ENCODE data around the gene CAPN14.

DNA sequence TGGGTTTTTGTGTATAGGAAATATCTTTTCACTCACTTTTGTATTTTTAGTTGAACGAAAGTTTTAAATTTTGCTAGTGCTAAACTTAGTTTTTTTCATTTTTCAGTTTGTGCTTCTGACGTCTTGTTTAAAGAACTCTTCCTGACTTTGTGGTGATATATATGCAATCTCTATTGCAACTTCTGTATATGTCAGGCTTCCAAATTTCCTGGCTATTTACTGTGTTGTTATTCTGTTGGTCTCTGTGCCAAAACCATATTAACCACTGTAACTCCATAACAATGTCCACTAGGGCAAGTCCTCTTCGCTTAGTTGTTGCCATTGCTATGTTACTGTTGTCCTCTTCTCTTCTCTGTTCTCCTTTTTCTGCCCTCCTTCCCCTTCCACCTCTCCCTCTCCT is 13.4 kb upstream of the CAPN14 start:
- TF ChIP-seq, protein P1, sequence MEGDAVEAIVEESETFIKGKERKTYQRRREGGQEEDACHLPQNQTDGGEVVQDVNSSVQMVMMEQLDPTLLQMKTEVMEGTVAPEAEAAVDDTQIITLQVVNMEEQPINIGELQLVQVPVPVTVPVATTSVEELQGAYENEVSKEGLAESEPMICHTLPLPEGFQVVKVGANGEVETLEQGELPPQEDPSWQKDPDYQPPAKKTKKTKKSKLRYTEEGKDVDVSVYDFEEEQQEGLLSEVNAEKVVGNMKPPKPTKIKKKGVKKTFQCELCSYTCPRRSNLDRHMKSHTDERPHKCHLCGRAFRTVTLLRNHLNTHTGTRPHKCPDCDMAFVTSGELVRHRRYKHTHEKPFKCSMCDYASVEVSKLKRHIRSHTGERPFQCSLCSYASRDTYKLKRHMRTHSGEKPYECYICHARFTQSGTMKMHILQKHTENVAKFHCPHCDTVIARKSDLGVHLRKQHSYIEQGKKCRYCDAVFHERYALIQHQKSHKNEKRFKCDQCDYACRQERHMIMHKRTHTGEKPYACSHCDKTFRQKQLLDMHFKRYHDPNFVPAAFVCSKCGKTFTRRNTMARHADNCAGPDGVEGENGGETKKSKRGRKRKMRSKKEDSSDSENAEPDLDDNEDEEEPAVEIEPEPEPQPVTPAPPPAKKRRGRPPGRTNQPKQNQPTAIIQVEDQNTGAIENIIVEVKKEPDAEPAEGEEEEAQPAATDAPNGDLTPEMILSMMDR (IDR thresholded peaks at IDR 0.05) = no peak
- TF ChIP-seq POLR2A (IDR thresholded peaks at IDR 0.05) = no peak
- no peak for TF ChIP-seq POLR2AphosphoS5 (IDR thresholded peaks at IDR 0.05)
- TF ChIP-seq EP300 (IDR thresholded peaks at IDR 0.05; ENCODE audit: low read depth) = no peak

Data from transverse colon (tissue), 4 donors.